GM12872 (cell line): Measurements from ENCODE around the gene EIF4B.

Source experiments
- TF ChIP-seq, protein P1 (sequence below): IDR thresholded peaks from 3 replicates; pipeline ENCODE4 v1.5.1; 2011; ENCODE audit warnings: low read depth, mild to moderate bottlenecking, low read length, moderate library complexity; ENCODE audit not compliant: insufficient read depth

The EIF4B gene

GRCh38 chr12:53054112-53054878, 48.0 kb downstream of the EIF4B start:
- TF ChIP-seq, protein P1, sequence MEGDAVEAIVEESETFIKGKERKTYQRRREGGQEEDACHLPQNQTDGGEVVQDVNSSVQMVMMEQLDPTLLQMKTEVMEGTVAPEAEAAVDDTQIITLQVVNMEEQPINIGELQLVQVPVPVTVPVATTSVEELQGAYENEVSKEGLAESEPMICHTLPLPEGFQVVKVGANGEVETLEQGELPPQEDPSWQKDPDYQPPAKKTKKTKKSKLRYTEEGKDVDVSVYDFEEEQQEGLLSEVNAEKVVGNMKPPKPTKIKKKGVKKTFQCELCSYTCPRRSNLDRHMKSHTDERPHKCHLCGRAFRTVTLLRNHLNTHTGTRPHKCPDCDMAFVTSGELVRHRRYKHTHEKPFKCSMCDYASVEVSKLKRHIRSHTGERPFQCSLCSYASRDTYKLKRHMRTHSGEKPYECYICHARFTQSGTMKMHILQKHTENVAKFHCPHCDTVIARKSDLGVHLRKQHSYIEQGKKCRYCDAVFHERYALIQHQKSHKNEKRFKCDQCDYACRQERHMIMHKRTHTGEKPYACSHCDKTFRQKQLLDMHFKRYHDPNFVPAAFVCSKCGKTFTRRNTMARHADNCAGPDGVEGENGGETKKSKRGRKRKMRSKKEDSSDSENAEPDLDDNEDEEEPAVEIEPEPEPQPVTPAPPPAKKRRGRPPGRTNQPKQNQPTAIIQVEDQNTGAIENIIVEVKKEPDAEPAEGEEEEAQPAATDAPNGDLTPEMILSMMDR: no peak

- TF ChIP-seq, protein P1: no peak
Observed at GRCh38 chr12:53055471-53056266, 49.4 kb downstream of the EIF4B start.

GRCh38 chr12:53056296-53056695, 50.0 kb downstream of the EIF4B start:
- TF ChIP-seq, protein P1: no peak

DNA sequence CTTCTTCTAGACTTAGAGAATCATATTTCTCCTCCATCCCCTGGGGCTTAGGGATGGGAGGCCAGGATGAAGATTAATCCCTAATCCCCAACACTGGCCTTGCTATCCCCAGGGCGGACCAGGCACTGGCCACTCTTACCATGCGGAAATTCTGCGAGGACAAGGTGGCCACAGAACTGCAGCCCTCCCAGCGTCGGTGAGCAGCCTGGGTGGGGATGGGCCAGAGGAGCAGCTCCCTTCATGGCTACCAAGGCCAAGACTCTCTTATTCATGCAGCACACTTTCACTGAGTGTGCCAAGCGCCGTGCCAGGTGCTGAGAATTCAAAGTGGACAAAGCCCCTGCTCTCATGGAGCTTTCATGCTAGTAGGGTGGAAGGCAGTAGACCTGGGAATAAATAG, 50.6 kb downstream of the EIF4B start:
- TF ChIP-seq, protein P1: no peak

- TF ChIP-seq, protein P1: no peak
Observed at GRCh38 chr12:53057816-53058500, 51.7 kb downstream of the EIF4B start.

DNA sequence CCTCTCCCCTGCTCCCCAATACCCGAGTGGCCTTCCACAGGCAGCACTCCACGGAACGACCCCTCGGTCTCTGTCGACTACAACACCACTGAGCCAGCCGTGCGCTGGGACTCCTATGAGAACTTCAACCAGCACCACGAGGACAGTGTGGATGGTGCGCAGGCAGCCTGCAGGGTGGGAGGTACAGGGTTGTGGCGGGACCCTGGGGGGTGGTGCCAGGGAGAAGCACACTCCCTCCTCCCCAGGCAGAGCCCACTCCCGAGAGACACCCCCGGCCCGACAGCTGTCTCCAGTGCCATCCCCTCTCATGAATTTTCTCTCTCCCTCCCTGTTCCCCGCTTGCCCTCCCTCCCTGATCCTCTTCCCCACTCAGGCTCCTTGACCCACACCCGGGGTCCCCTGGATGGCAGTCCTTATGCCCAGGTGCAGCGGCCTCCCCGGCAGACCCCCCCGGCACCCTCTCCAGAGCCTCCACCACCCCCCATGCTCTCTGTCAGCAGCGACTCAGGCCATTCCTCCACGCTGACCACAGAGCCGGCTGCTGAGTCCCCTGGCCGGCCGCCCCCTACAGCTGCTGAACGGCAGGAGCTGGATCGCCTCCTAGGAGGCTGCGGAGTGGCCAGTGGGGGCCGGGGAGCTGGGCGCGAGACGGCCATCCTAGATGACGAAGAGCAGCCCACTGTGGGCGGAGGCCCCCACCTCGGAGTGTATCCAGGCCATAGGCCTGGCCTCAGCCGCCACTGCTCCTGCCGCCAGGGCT, 52.6 kb downstream of the EIF4B start:
- TF ChIP-seq, protein P1: no peak
